Bone marrow (tissue), 2 donors: ENCODE measurements around the gene RNF213.

Experiments used
- DNase-seq, 2 donors: peaks; one replicate each; lab custom pipeline; 2025; lab: John Stamatoyannopoulos, UW

RNF213 gene

GRCh38 chr17:80352216-80352895 lies 91.7 kb downstream of the RNF213 start:
- no peak for DNase-seq

- DNase-seq, result no peak
These were observed 92.5 kb downstream of the RNF213 start for GRCh38 chr17:80352991-80353665.

- no peak for DNase-seq
These were observed 93.1 kb downstream of the RNF213 start for GRCh38 chr17:80353718-80354275.

GRCh38 chr17:80354336-80354735 lies 93.7 kb downstream of the RNF213 start:
- no peak for DNase-seq

- DNase-seq, result no peak
These were observed 95.7 kb downstream of the RNF213 start for GRCh38 chr17:80356231-80356856.

GRCh38 chr17:80358131-80358530 lies 97.5 kb downstream of the RNF213 start:
- DNase-seq, result no peak

GRCh38 chr17:80358861-80359260 lies 98.2 kb downstream of the RNF213 start:
- DNase-seq, result no peak

- DNase-seq, result no peak
These were observed 98.9 kb downstream of the RNF213 start for GRCh38 chr17:80359422-80360110.

GRCh38 chr17:80360396-80360795 lies 99.7 kb downstream of the RNF213 start:
- no peak for DNase-seq

- no peak for DNase-seq
These were observed 101.0 kb downstream of the RNF213 start for GRCh38 chr17:80361495-80362220.

GRCh38 chr17:80362428-80363119 lies 101.9 kb downstream of the RNF213 start:
- no peak for DNase-seq

- DNase-seq, result no peak
These were observed 102.5 kb downstream of the RNF213 start for GRCh38 chr17:80363120-80363515.

- no peak for DNase-seq
These were observed 103.0 kb downstream of the RNF213 start for GRCh38 chr17:80363518-80364090.

GRCh38 chr17:80364091-80364691 lies 103.5 kb downstream of the RNF213 start:
- no peak for DNase-seq

- no peak for DNase-seq
These were observed 104.6 kb downstream of the RNF213 start for GRCh38 chr17:80365001-80365965.

GRCh38 chr17:80365983-80366382 lies 105.3 kb downstream of the RNF213 start:
- DNase-seq, result no peak

- DNase-seq, result no peak
These were observed 106.9 kb downstream of the RNF213 start for GRCh38 chr17:80367503-80367902.

GRCh38 chr17:80371196-80371595 lies 110.5 kb downstream of the RNF213 start:
- DNase-seq, result no peak

- DNase-seq, result no peak
These were observed 111.8 kb downstream of the RNF213 start for GRCh38 chr17:80372456-80372855.
